H1 (cell line): Measurements from ENCODE around the gene OR52K2. TPM values are rescaled to one million over a fixed set of nuclear protein-coding genes. Genes with fewer than 3 reads are reported as not detected.

Source experiments
- CTCF ChIA-PET: fragments of 300-600 bp; sonication (Branson Sonifier 250); formaldehyde crosslinking; loops from one replicate; lab custom pipeline; 2021; ENCODE audit not compliant: partially characterized antibody; lab: Charles Lee
- POLR2A ChIA-PET: fragments of 300-600 bp; sonication (Branson Sonifier 250); formaldehyde crosslinking; loops from one replicate; lab custom pipeline; 2021; ENCODE audit warnings: inconsistent platforms; ENCODE audit not compliant: partially characterized antibody; lab: Charles Lee
- DNase-seq, 2 experiments: peaks; one replicate each; pipeline versions ENCODE4 v3.0.0 to v3.0.0-alpha.2; 2010 to 2022; ENCODE audit warnings: low spot score in 2 of 2, low read depth in 1 of 2, mixed read lengths in 1 of 2
- FAIRE-seq: peaks from 2 replicates; lab custom pipeline; 2011; peaks lifted over from hg19 to GRCh38; lab: Jason Lieb, UNC
- H2AFZ ChIP-seq: 2 replicates; pipeline ENCODE4 v1.8.1; 2012; ENCODE audit warnings: low read length, inconsistent platforms
- H2AK5ac ChIP-seq: 2 replicates; pipeline ENCODE4 v1.6.1; 2013; ENCODE audit warnings: low read depth, low read length
- H2BK120ac ChIP-seq: replicated peaks from 2 replicates; pipeline ENCODE3; 2013; ENCODE audit warnings: low read depth, low read length, inconsistent platforms
- H2BK12ac ChIP-seq: 2 replicates; pipeline ENCODE4 v1.6.1; 2013; ENCODE audit warnings: low read depth, low read length
- H2BK15ac ChIP-seq: 2 replicates; pipeline ENCODE4 v1.6.1; 2013; ENCODE audit warnings: low read length
- H2BK20ac ChIP-seq: 2 replicates; pipeline ENCODE4 v1.6.1; 2013; ENCODE audit warnings: low read length
- H2BK5ac ChIP-seq: 2 replicates; pipeline ENCODE4 v1.6.1; 2013; ENCODE audit warnings: low read depth, low read length
- H3K14ac ChIP-seq: 2 replicates; pipeline ENCODE4 v1.6.1; 2013; ENCODE audit warnings: inconsistent platforms; ENCODE audit not compliant: insufficient read length
- H3K18ac ChIP-seq: 2 replicates; pipeline ENCODE4 v1.6.1; 2013; ENCODE audit warnings: low read length; ENCODE audit errors: extremely low read depth
- H3K23ac ChIP-seq: 2 replicates; pipeline ENCODE4 v1.6.1; 2013; ENCODE audit warnings: inconsistent platforms; ENCODE audit not compliant: insufficient read length
- H3K23me2 ChIP-seq: 2 replicates; pipeline ENCODE4 v1.6.1; 2013; ENCODE audit warnings: low read depth, low read length
- H3K27ac ChIP-seq: 2 replicates; pipeline ENCODE4 v1.6.1; 2011; ENCODE audit warnings: low read depth, low read length, inconsistent platforms
- H3K27me3 ChIP-seq, 4 experiments: replicated peaks in 1 of 4; 1 replicate in 1 of 4; 2 replicates in 3 of 4; pipeline versions ENCODE4 v1.6.1 to v1.8.1; 2011 to 2013; ENCODE audit warnings: low read length in 3 of 4, mild to moderate bottlenecking in 3 of 4, inconsistent platforms in 2 of 4, mixed read lengths in 2 of 4, moderate library complexity in 1 of 4; ENCODE audit not compliant: control insufficient read depth in 3 of 4, insufficient read depth in 3 of 4; ENCODE audit errors: extremely low read depth in 1 of 4
- H3K36me3 ChIP-seq, 4 experiments: 2 replicates each; pipeline versions ENCODE4 v1.6.1 to v1.8.1; 2011 to 2013; ENCODE audit warnings: mild to moderate bottlenecking in 4 of 4, low read length in 3 of 4, moderate library complexity in 2 of 4, control low read depth in 1 of 4, inconsistent platforms in 1 of 4; ENCODE audit not compliant: insufficient read depth in 4 of 4, control insufficient read depth in 2 of 4
- H3K4ac ChIP-seq: replicated peaks from 2 replicates; pipeline ENCODE3; 2013; ENCODE audit warnings: low read length, low read depth, mixed read lengths, inconsistent platforms; ENCODE audit not compliant: insufficient read length
- H3K4me1 ChIP-seq, 4 experiments: replicated peaks in 1 of 4; 1 replicate in 1 of 4; 2 replicates in 3 of 4; pipeline versions ENCODE4 v1.6.1 to v1.8.1; 2011 to 2013; ENCODE audit warnings: low read length in 3 of 4, inconsistent platforms in 2 of 4, mixed read lengths in 1 of 4; ENCODE audit not compliant: insufficient read depth in 4 of 4, control insufficient read depth in 3 of 4
- H3K4me2 ChIP-seq, 2 experiments: 2 replicates each; pipeline versions ENCODE4 v1.6.1 to v1.8.1; 2011 to 2013; ENCODE audit warnings: low read depth in 2 of 2, low read length in 2 of 2, control low read depth in 1 of 2, inconsistent platforms in 1 of 2, mild to moderate bottlenecking in 1 of 2; ENCODE audit not compliant: insufficient read depth in 1 of 2
- H3K4me3 ChIP-seq, 4 experiments: fragments of 200-600, 300-600 bp in 1 of 4; sonication (generic), shearing (Covaris generic), sonication (Bioruptor Twin) in 1 of 4; 2 replicates each; pipeline versions ENCODE4 v1.5.1 to v1.8.1; 2011 to 2016; ENCODE audit warnings: low read length in 4 of 4, low read depth in 3 of 4, control low read depth in 2 of 4, inconsistent platforms in 2 of 4, mild to moderate bottlenecking in 2 of 4, mixed read lengths in 1 of 4, moderate library complexity in 1 of 4; ENCODE audit not compliant: insufficient read depth in 2 of 4; ENCODE audit errors: extremely low read depth in 1 of 4
- H3K56ac ChIP-seq: replicated peaks from 2 replicates; pipeline ENCODE3; 2013; ENCODE audit warnings: low read depth, mild to moderate bottlenecking, mixed read lengths, low read length, inconsistent platforms; ENCODE audit not compliant: insufficient read length
- H3K79me1 ChIP-seq: 2 replicates; pipeline ENCODE4 v1.6.1; 2013; ENCODE audit warnings: low read depth, low read length, control low read depth
- H3K79me2 ChIP-seq, 2 experiments: 2 replicates each; pipeline versions ENCODE4 v1.6.1 to v1.8.1; 2012 to 2013; ENCODE audit warnings: low read length in 2 of 2, mild to moderate bottlenecking in 2 of 2, inconsistent platforms in 1 of 2; ENCODE audit not compliant: insufficient read depth in 2 of 2, control insufficient read depth in 1 of 2
- H3K9ac ChIP-seq, 4 experiments: replicated peaks in 1 of 4; 1 replicate in 1 of 4; 2 replicates in 3 of 4; pipeline versions ENCODE4 v1.6.1 to v1.8.1; 2011 to 2013; ENCODE audit warnings: low read depth in 3 of 4, low read length in 3 of 4, control low read depth in 2 of 4, mild to moderate bottlenecking in 2 of 4, moderate library complexity in 2 of 4, inconsistent platforms in 1 of 4; ENCODE audit errors: extremely low read depth in 1 of 4
- H3K9me3 ChIP-seq, 2 experiments: 2 replicates each; pipeline versions ENCODE4 v1.6.1 to v1.8.1; 2012 to 2013; ENCODE audit warnings: mild to moderate bottlenecking in 2 of 2, moderate library complexity in 2 of 2, control low read depth in 1 of 2, inconsistent platforms in 1 of 2, low read depth in 1 of 2, low read length in 1 of 2, mixed read lengths in 1 of 2; ENCODE audit not compliant: insufficient read depth in 2 of 2
- H4K20me1 ChIP-seq, 2 experiments: replicated peaks in 1 of 2; 2 replicates each; pipeline versions ENCODE3 to v1.8.1; 2011 to 2013; ENCODE audit warnings: inconsistent platforms in 2 of 2, low read length in 2 of 2, mild to moderate bottlenecking in 1 of 2; ENCODE audit not compliant: insufficient read depth in 2 of 2, control insufficient read depth in 1 of 2
- H4K5ac ChIP-seq: 2 replicates; pipeline ENCODE4 v1.6.1; 2013; ENCODE audit warnings: low read length, low read depth, mixed read lengths, inconsistent platforms; ENCODE audit not compliant: insufficient read length
- H4K8ac ChIP-seq: 2 replicates; pipeline ENCODE4 v1.8.0; 2013; ENCODE audit warnings: mild to moderate bottlenecking, moderate library complexity, low read length, inconsistent platforms; ENCODE audit not compliant: insufficient read depth; ENCODE audit errors: extremely low read depth
- H4K91ac ChIP-seq: replicated peaks from 2 replicates; pipeline ENCODE3; 2013; ENCODE audit warnings: low read length, mixed read lengths, inconsistent platforms; ENCODE audit not compliant: insufficient read length
- BACH1 ChIP-seq: IDR thresholded peaks from 2 replicates; pipeline ENCODE4 v1.6.1; 2012; ENCODE audit warnings: low read length, improper control_type of control experiment
- CHD1 ChIP-seq: IDR thresholded peaks from 2 replicates; pipeline ENCODE4 v1.6.1; 2012; ENCODE audit warnings: low read depth, low read length, improper control_type of control experiment
- CTBP2 ChIP-seq: IDR thresholded peaks from 2 replicates; pipeline ENCODE4 v1.7.0; 2011; ENCODE audit warnings: borderline replicate concordance, mild to moderate bottlenecking, moderate library complexity, mixed read lengths, low read length; ENCODE audit not compliant: insufficient read depth, insufficient read length
- FOSL1 ChIP-seq: IDR thresholded peaks from 2 replicates; pipeline ENCODE4 v1.6.1; 2011; ENCODE audit warnings: mild to moderate bottlenecking, low read depth, low read length, moderate library complexity; ENCODE audit not compliant: insufficient read depth
- GABPA ChIP-seq: IDR thresholded peaks from 2 replicates; pipeline ENCODE4 v1.6.1; 2011; ENCODE audit warnings: mild to moderate bottlenecking, low read length, moderate library complexity, borderline replicate concordance; ENCODE audit not compliant: insufficient read depth
- NRF1 ChIP-seq: IDR thresholded peaks from 2 replicates; pipeline ENCODE4 v1.6.1; 2011; ENCODE audit warnings: mild to moderate bottlenecking, low read depth, low read length, improper control_type of control experiment
- POLR2A ChIP-seq, 2 experiments: IDR thresholded peaks; 1 replicate in 1 of 2; 2 replicates in 1 of 2; pipeline ENCODE4 v1.6.1; 2011; ENCODE audit warnings: low read depth in 2 of 2, low read length in 2 of 2, mild to moderate bottlenecking in 2 of 2; ENCODE audit errors: control extremely low read depth in 1 of 2
- POU5F1 ChIP-seq: IDR thresholded peaks from 2 replicates; pipeline ENCODE4 v1.6.1; 2011; ENCODE audit warnings: low read depth, mild to moderate bottlenecking, low read length, moderate library complexity
- RBBP5 ChIP-seq: IDR thresholded peaks from 2 replicates; pipeline ENCODE4 v1.7.1; 2012; ENCODE audit warnings: low read depth, mild to moderate bottlenecking, inconsistent platforms, low read length, moderate library complexity, borderline replicate concordance
- RFX5 ChIP-seq: IDR thresholded peaks from 2 replicates; pipeline ENCODE4 v1.6.1; 2011; ENCODE audit warnings: low read depth, low read length, improper control_type of control experiment, borderline replicate concordance
- SIX5 ChIP-seq: IDR thresholded peaks from 2 replicates; pipeline ENCODE4 v1.6.1; 2011; ENCODE audit warnings: mild to moderate bottlenecking, low read depth, low read length
- TAF1 ChIP-seq: IDR thresholded peaks from 2 replicates; pipeline ENCODE4 v1.6.1; 2011; ENCODE audit warnings: mild to moderate bottlenecking, low read depth, low read length
- WGBS, 2 experiments: shearing (Covaris generic) in 1 of 2; methylation state at CpG; one replicate each; pipeline versions ENCODE4 v1.1.6 to v1.1.7; 2013 to 2015; ENCODE audit warnings: low lambda C conversion rate in 2 of 2, mixed read lengths in 2 of 2, inconsistent platforms in 1 of 2, low coverage in 1 of 2, missing lambda C conversion rate in 1 of 2; ENCODE audit not compliant: insufficient replicate concordance in 2 of 2, insufficient coverage in 1 of 2, insufficient read length in 1 of 2; ENCODE audit errors: extremely low coverage in 1 of 2, missing lambda C conversion rate in 1 of 2; 5-methylcytosine and 5-hydroxymethylcytosine counted together
- polyA plus RNA-seq, 7 experiments: library from polyadenylated mRNA; depleted of rRNA in 3 of 7; stranded (reverse) in 5 of 7; unstranded in 2 of 7; fragments of >200 nt in 5 of 7; fragments of 200-250 nt in 2 of 7; gene quantifications; 1 replicate in 5 of 7; 2 replicates in 1 of 7; 4 replicates in 1 of 7; pipeline versions ENCODE4 v1.2.1 to v1.2.3, GENCODE V29; 2011 to 2013; ENCODE audit warnings: missing spikeins in 2 of 7, mixed read lengths in 2 of 7
- total RNA-seq: library from RNA; stranded (reverse); fragmentation: NEBNext Ultra II Directional; extraction: Animal tissue kit (Norgen Biotek cat#: 25700); gene quantifications from 2 replicates; pipeline ENCODE4 v1.2.1, GENCODE V29; 2021
- TF ChIP-seq, protein P1 (sequence below): IDR thresholded peaks from 2 replicates; pipeline ENCODE4 v1.6.1; 2011; ENCODE audit warnings: low read length, improper control_type of control experiment

The OR52K2 gene
- total and polyA plus RNA-seq, 2 of the 8 experiments (the other 6 are each of a cell fraction or from before 2014, with no cell fraction given): not detected

DNA sequence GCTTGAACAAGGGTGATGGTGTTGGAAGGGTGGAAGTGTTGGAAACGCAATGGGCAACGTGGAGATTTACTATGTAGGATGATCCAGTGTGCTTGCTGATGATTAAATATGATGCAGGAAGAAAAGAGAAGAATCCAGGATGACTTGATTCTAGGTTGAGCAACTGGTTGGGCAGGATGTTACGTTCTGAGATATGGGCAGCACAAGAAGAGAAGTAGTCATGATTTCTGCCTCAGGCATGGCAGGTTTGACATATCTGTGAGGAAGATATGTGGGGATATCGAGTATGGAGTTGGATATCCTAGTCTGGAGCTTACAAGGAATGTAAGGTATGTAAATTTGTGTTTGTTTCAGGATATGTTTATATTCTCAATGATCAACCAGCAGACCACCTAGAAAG is 35.2 kb downstream of the OR52K2 start:
- no peak overlapping the region for H2BK120ac ChIP-seq
- H2BK12ac ChIP-seq: no peak overlapping the region
- H4K20me1 ChIP-seq: no peaks in the 10 kb centered on the region
- H3K9ac ChIP-seq: no peak overlapping the region
- no peak overlapping the region for H2AFZ ChIP-seq
- no peaks in the 10 kb centered on the region for H3K79me1 ChIP-seq
- H3K4ac ChIP-seq: no peak overlapping the region
- H2BK15ac ChIP-seq: no peak overlapping the region
- no peak overlapping the region for H3K56ac ChIP-seq
- DNase-seq: no peak
- H3K9me3 ChIP-seq: no peaks in the 10 kb centered on the region
- FAIRE-seq: no peak
- no peak overlapping the region for H2BK20ac ChIP-seq
- no peak overlapping the region for H4K5ac ChIP-seq
- H2BK5ac ChIP-seq: no peak overlapping the region
- no peaks in the 10 kb centered on the region for H3K79me2 ChIP-seq
- H3K36me3 ChIP-seq: no peaks in the 10 kb centered on the region
- H3K4me2 ChIP-seq: no peak overlapping the region
- 94% methylated on average over 4 of the region's 4 CpGs; no CpG with 5 or more reads in 1 of the 2 experiments for WGBS, 2 experiments
- H4K8ac ChIP-seq: no peak overlapping the region
- no peak overlapping the region for H3K4me3 ChIP-seq
- H3K18ac ChIP-seq: no peak overlapping the region
- ChIA-PET POLR2A (no interaction called here), CTCF (interaction anchor here (1.3 kb wide), 1 partner anchor 297 kb away, joined by 4 read pairs; no protein-coding TSS in a partner anchor)
- H3K14ac ChIP-seq: no peak overlapping the region
- H3K4me1 ChIP-seq: no peaks in the 10 kb centered on the region
- no peak overlapping the region for H4K91ac ChIP-seq
- no peaks in the 10 kb centered on the region; the same call in 1 of the 2 replicates for H3K23me2 ChIP-seq
- H3K27ac ChIP-seq: no peak overlapping the region
- H3K23ac ChIP-seq: no peak overlapping the region
- no peak overlapping the region for H2AK5ac ChIP-seq
- no peaks in the 10 kb centered on the region for H3K27me3 ChIP-seq
- TF ChIP-seq POLR2A (IDR thresholded peaks at IDR 0.05; ENCODE audit: control extremely low read depth in 1 of 2, low read depth in 2 of 2, low read length in 2 of 2) (no peak), RBBP5 (no peak), FOSL1 (no peak), CHD1 (no peak), TAF1 (no peak), CTBP2 (no peak), SIX5 (no peak), RFX5 (no peak), POU5F1 (no peak), GABPA (no peak), NRF1 (no peak), BACH1 (no peak)
- TF ChIP-seq, protein P1, sequence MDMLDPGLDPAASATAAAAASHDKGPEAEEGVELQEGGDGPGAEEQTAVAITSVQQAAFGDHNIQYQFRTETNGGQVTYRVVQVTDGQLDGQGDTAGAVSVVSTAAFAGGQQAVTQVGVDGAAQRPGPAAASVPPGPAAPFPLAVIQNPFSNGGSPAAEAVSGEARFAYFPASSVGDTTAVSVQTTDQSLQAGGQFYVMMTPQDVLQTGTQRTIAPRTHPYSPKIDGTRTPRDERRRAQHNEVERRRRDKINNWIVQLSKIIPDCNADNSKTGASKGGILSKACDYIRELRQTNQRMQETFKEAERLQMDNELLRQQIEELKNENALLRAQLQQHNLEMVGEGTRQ: no peak
